Measurements from ENCODE around the gene PIK3C2G. TPM values are rescaled to one million over a fixed set of nuclear protein-coding genes. Genes with fewer than 3 reads are reported as not detected.

Gene PIK3C2G
- total and polyA plus RNA-seq, 2 donors from 2014 or later: 4.4 to 5.8 TPM

DNA sequence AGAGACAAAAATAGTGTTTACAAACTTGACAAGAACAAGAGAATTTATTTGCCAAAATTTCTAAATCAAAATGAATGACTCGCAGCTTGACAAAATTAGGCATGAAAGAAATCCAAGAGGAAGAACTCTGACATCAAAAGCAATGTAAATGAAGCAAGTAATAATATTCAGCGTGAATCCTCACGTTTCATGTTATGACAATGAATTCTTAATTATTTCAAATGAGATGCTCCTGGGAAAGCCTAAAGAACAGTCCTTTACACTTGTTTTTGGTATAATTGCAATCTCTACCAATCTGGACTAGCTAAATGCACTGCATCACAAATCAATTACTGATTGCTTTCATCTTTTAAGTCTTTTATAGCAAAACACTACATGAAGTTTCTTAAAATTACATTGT, 29.1 kb downstream of the PIK3C2G start:
- Histone ChIP-seq H3K36me3 (ENCODE audit: control insufficient read depth in 2 of 3, insufficient read depth in 3 of 3, low read length in 3 of 3) (no peaks in the 10 kb centered on the region), H3K27me3 (ENCODE audit: control insufficient read depth, insufficient read depth, low read length) (no peaks in the 10 kb centered on the region), H3K4me3 (ENCODE audit: low read length in 3 of 3) (no peak overlapping the region), H3K4me1 (ENCODE audit: control insufficient read depth in 2 of 3, insufficient read depth in 2 of 3, low read depth in 1 of 3, low read length in 3 of 3) (no peaks in the 10 kb centered on the region), H3K9me3 (ENCODE audit: control insufficient read depth in 2 of 3, insufficient read depth in 1 of 3, low read length in 3 of 3) (no peaks in the 10 kb centered on the region), H3K9ac (ENCODE audit: low read length in 3 of 3) (no peak overlapping the region), H3K27ac (ENCODE audit: low read depth in 2 of 2, low read length in 2 of 2) (no peak overlapping the region)
- intact Hi-C loops (cut with DNase I): no loop called here
- TF ChIP-seq, protein P1, sequence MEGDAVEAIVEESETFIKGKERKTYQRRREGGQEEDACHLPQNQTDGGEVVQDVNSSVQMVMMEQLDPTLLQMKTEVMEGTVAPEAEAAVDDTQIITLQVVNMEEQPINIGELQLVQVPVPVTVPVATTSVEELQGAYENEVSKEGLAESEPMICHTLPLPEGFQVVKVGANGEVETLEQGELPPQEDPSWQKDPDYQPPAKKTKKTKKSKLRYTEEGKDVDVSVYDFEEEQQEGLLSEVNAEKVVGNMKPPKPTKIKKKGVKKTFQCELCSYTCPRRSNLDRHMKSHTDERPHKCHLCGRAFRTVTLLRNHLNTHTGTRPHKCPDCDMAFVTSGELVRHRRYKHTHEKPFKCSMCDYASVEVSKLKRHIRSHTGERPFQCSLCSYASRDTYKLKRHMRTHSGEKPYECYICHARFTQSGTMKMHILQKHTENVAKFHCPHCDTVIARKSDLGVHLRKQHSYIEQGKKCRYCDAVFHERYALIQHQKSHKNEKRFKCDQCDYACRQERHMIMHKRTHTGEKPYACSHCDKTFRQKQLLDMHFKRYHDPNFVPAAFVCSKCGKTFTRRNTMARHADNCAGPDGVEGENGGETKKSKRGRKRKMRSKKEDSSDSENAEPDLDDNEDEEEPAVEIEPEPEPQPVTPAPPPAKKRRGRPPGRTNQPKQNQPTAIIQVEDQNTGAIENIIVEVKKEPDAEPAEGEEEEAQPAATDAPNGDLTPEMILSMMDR (IDR thresholded peaks at IDR 0.05; ENCODE audit: borderline replicate concordance, extremely low read depth, insufficient read depth): no peak
- DNase-seq (no peak), FAIRE-seq (no peak)

GRCh38 chr12:18294889-18295288, 33.6 kb downstream of the PIK3C2G start:
- no peak overlapping the region for H3K4me3 ChIP-seq (ENCODE audit: low read length in 3 of 3)
- no peaks in the 10 kb centered on the region for H3K9me3 ChIP-seq (ENCODE audit: control insufficient read depth in 2 of 3, insufficient read depth in 1 of 3, low read length in 3 of 3)
- DNase-seq (no peak), FAIRE-seq (peak; percentile 78)
- H3K36me3 ChIP-seq (ENCODE audit: control insufficient read depth in 2 of 3, insufficient read depth in 3 of 3, low read length in 3 of 3): no peaks in the 10 kb centered on the region
- H3K4me1 ChIP-seq (ENCODE audit: control insufficient read depth in 2 of 3, insufficient read depth in 2 of 3, low read depth in 1 of 3, low read length in 3 of 3): no peaks in the 10 kb centered on the region
- no peak overlapping the region for H3K27ac ChIP-seq (ENCODE audit: low read depth in 2 of 2, low read length in 2 of 2)
- TF ChIP-seq, protein P1 (IDR thresholded peaks at IDR 0.05; ENCODE audit: borderline replicate concordance, extremely low read depth, insufficient read depth): no peak
- no peak overlapping the region for H3K9ac ChIP-seq (ENCODE audit: low read length in 3 of 3)
- intact Hi-C loops (cut with DNase I): no loop called here
- H3K27me3 ChIP-seq (ENCODE audit: control insufficient read depth, insufficient read depth, low read length): no peaks in the 10 kb centered on the region

GRCh38 chr12:18296201-18296908, 35.0 kb downstream of the PIK3C2G start:
- Histone ChIP-seq H3K27ac (ENCODE audit: low read depth in 2 of 2, low read length in 2 of 2) (no peak overlapping the region), H3K4me1 (ENCODE audit: control insufficient read depth in 2 of 3, insufficient read depth in 2 of 3, low read depth in 1 of 3, low read length in 3 of 3) (no peaks in the 10 kb centered on the region), H3K9ac (ENCODE audit: low read length in 3 of 3) (peak overlapping the region in 1 of 3 donors; percentile 27), H3K36me3 (ENCODE audit: control insufficient read depth in 2 of 3, insufficient read depth in 3 of 3, low read length in 3 of 3) (no peaks in the 10 kb centered on the region), H3K9me3 (ENCODE audit: control insufficient read depth in 2 of 3, insufficient read depth in 1 of 3, low read length in 3 of 3) (no peaks in the 10 kb centered on the region), H3K4me3 (ENCODE audit: low read length in 3 of 3) (peak overlapping the region in 2 of 3 donors; percentile 56 to 62), H3K27me3 (ENCODE audit: control insufficient read depth, insufficient read depth, low read length) (no peaks in the 10 kb centered on the region)
- intact Hi-C loops (cut with DNase I): no loop called here
- peak; percentile 13 for FAIRE-seq
- TF ChIP-seq, protein P1 (IDR thresholded peaks at IDR 0.05; ENCODE audit: borderline replicate concordance, extremely low read depth, insufficient read depth): no peak
- DNase-seq: no peak

All from kidney (tissue), 14 donors.